Measurements from ENCODE around the gene C7orf57. TPM values are rescaled to one million over a fixed set of nuclear protein-coding genes. Genes with fewer than 3 reads are reported as not detected.

C7orf57 gene
- polyA plus RNA-seq, 3 donors = 0.05 TPM; not detected in 2

GRCh38 chr7:48110868-48111267, 75.5 kb downstream of the C7orf57 start:
- H4K20me1 ChIP-seq (ENCODE audit: insufficient read depth, low read length) = peaks cover 30% of the 10 kb centered on the region
- H3K36me3 Mint-ChIP-seq = peaks cover 34 to 40% of the 10 kb centered on the region in 2 donors
- 80% methylated on average over 3 of the region's 4 CpGs for WGBS (ENCODE audit: insufficient coverage)
- peaks cover 0 to 1% (median 1%) of the 10 kb centered on the region in 3 donors for H3K27me3 Mint-ChIP-seq (ENCODE audit: low read depth in 3 of 3)
- no peaks in the 10 kb centered on the region for H3K79me2 ChIP-seq (ENCODE audit: insufficient read depth, low read length)
- intact Hi-C loops (cut with micrococcal nuclease) = loop anchor here (1.0 to 5.0 kb wide), 3 partner anchors 119 to 169 kb away; no protein-coding TSS in a partner anchor
- no peaks in the 10 kb centered on the region for H3K27me3 ChIP-seq (ENCODE audit: control insufficient read depth in 2 of 2, insufficient read depth in 2 of 2, low read length in 2 of 2)
- H3K27ac Mint-ChIP-seq = peak overlapping the region in 1 of 7 donors; percentile 64
- no peak overlapping the region for H3K9ac ChIP-seq (ENCODE audit: insufficient read depth, low read length, poor library complexity, severe bottlenecking)
- TF ChIP-seq CTCF (IDR thresholded peaks at IDR 0.05) = no peak
- H3K9me3 ChIP-seq (replicated peaks in 1 of 2; ENCODE audit: control insufficient read depth in 1 of 2, insufficient read depth in 1 of 2, low read length in 2 of 2) = no peaks in the 10 kb centered on the region
- H3K36me3 ChIP-seq (replicated peaks in 1 of 2; ENCODE audit: control insufficient read depth in 1 of 2, insufficient read depth in 2 of 2, low read length in 2 of 2) = peaks cover 34 to 37% of the 10 kb centered on the region in 2 donors
- H3K27ac ChIP-seq (ENCODE audit: low read depth in 1 of 2, low read length in 2 of 2) = no peak overlapping the region
- H3K4me3 ChIP-seq (replicated peaks in 1 of 3; ENCODE audit: low read depth in 2 of 3, low read length in 3 of 3) = no peak overlapping the region
- no peak overlapping the region for H3K4me2 ChIP-seq (replicated peaks; ENCODE audit: extremely low read depth, low read length, poor library complexity, severe bottlenecking)
- H2AFZ ChIP-seq (ENCODE audit: insufficient read depth, low read depth, low read length, poor library complexity, severe bottlenecking) = no peak overlapping the region
- H3K9me3 Mint-ChIP-seq = no peaks in the 10 kb centered on the region
- H3K4me1 Mint-ChIP-seq = peaks cover 6% of the 10 kb centered on the region
- no peak overlapping the region for H3K4me3 Mint-ChIP-seq
- no peak for DNase-seq
- H3K4me1 ChIP-seq (ENCODE audit: control insufficient read depth in 1 of 2, insufficient read depth in 2 of 2, low read length in 2 of 2) = no peaks in the 10 kb centered on the region

Other genes starting within 250 kb of the C7orf57 start
- gene PKD1L1, start 87.1 kb upstream of the C7orf57 start, polyA plus RNA-seq = under 1 TPM in 1 of 3 donors, not detected in 2; 0.19 TPM
- gene HUS1, start 55.9 kb upstream of the C7orf57 start, polyA plus RNA-seq = 10 to 100 TPM; 37.7 to 45.9 (median 38.8) TPM
- not detected for gene SUN3, start 6.4 kb upstream of the C7orf57 start, polyA plus RNA-seq
- 100 to 1,000 TPM; 109 to 212 (median 129) TPM for gene UPP1, start 53.7 kb downstream of the C7orf57 start, polyA plus RNA-seq
- gene ABCA13, start 135.9 kb downstream of the C7orf57 start, polyA plus RNA-seq = under 1 TPM; 0.10 to 0.41 (median 0.37) TPM